SIG-M5 (cell line): ENCODE results near the gene MB21D2.

Experiments used
- DNase-seq: peaks from one replicate; lab custom pipeline; 2025; lab: John Stamatoyannopoulos, UW

Gene MB21D2

GRCh38 chr3:192833177-192833890 lies 84.3 kb downstream of the MB21D2 start:
- DNase-seq, result no peak

GRCh38 chr3:192831801-192832347 lies 85.8 kb downstream of the MB21D2 start:
- DNase-seq, result no peak

GRCh38 chr3:192831111-192831644 lies 86.5 kb downstream of the MB21D2 start:
- no peak for DNase-seq

GRCh38 chr3:192830291-192831110 lies 87.2 kb downstream of the MB21D2 start:
- DNase-seq, result no peak

- no peak for DNase-seq
Measured at GRCh38 chr3:192827863-192828594, 89.6 kb downstream of the MB21D2 start.

- no peak for DNase-seq
Measured at GRCh38 chr3:192827208-192827607, 90.4 kb downstream of the MB21D2 start.

- DNase-seq, result no peak
Measured at GRCh38 chr3:192826214-192827006, 91.2 kb downstream of the MB21D2 start.

- DNase-seq, result no peak
Measured at GRCh38 chr3:192825657-192826200, 91.9 kb downstream of the MB21D2 start.

GRCh38 chr3:192825216-192825615 lies 92.4 kb downstream of the MB21D2 start:
- no peak for DNase-seq

GRCh38 chr3:192824313-192824712 lies 93.3 kb downstream of the MB21D2 start:
- no peak for DNase-seq

- DNase-seq, result no peak
Measured at GRCh38 chr3:192821161-192821560, 96.5 kb downstream of the MB21D2 start.

- DNase-seq, result no peak
Measured at GRCh38 chr3:192820161-192820560, 97.5 kb downstream of the MB21D2 start.

- no peak for DNase-seq
Measured at GRCh38 chr3:192819001-192819569, 98.6 kb downstream of the MB21D2 start.

GRCh38 chr3:192818126-192818525 lies 99.5 kb downstream of the MB21D2 start:
- DNase-seq, result no peak

GRCh38 chr3:192817506-192817905 lies 100.2 kb downstream of the MB21D2 start:
- no peak for DNase-seq

GRCh38 chr3:192817053-192817452 lies 100.6 kb downstream of the MB21D2 start:
- DNase-seq, result no peak

- DNase-seq, result no peak
Measured at GRCh38 chr3:192816351-192816750, 101.3 kb downstream of the MB21D2 start.

- DNase-seq, result no peak
Measured at GRCh38 chr3:192812743-192813383, 104.8 kb downstream of the MB21D2 start.

- no peak for DNase-seq
Measured at GRCh38 chr3:192805711-192806110, 111.9 kb downstream of the MB21D2 start.

GRCh38 chr3:192804502-192804901 lies 113.2 kb downstream of the MB21D2 start:
- no peak for DNase-seq
